Neuron (in vitro differentiated cells): ENCODE data around the gene TMEM185B.
"Not testable (repeated sequence)": the region's sequence is repeated elsewhere in the genome, so short reads cannot be mapped to it uniquely, and the experiment has no call there.

Source experiments
- H2AFZ ChIP-seq: one replicate; pipeline ENCODE4 v1.6.1; 2013; ENCODE audit warnings: low read depth, mild to moderate bottlenecking, inconsistent platforms, low read length, moderate library complexity
- H3K27me3 ChIP-seq: one replicate; pipeline ENCODE4 v1.6.1; 2013; ENCODE audit warnings: low read length; ENCODE audit not compliant: insufficient read depth
- H3K36me3 ChIP-seq: one replicate; pipeline ENCODE4 v1.6.1; 2013; ENCODE audit warnings: low read length; ENCODE audit not compliant: insufficient read depth
- H3K4me1 ChIP-seq: one replicate; pipeline ENCODE4 v1.6.1; 2013; ENCODE audit warnings: low read length; ENCODE audit not compliant: insufficient read depth
- H3K4me3 ChIP-seq: 2 replicates; pipeline ENCODE4 v1.5.1; 2013; ENCODE audit warnings: mild to moderate bottlenecking, low read length, moderate library complexity
- H3K9me3 ChIP-seq: one replicate; pipeline ENCODE4 v1.6.1; 2013; ENCODE audit warnings: low read length

The TMEM185B gene

DNA sequence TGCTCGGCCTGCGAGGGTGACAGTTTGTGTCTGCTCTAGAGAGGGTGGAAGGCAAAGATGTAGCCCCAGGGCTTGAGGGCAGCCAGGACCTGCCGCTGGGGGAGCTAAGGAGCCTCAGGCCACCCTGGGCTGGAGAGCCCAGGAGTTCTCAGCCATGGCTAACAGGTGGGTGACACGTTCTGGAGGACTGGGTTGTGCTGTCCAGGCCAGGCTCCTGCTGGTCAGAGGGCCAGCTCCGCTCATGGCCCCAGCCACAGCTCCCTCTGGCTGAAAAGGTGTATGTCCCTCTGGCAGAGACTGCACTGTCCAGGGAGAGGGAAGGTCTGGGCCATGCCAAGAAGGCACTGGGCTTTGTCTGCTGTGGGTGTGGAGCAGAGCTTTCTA is 19.2 kb downstream of the TMEM185B start:
- Histone ChIP-seq H3K36me3 (no peaks in the 10 kb centered on the region), H3K4me1 (no peaks in the 10 kb centered on the region), H2AFZ (no peak overlapping the region), H3K27me3 (no peaks in the 10 kb centered on the region), H3K4me3 (no peak overlapping the region), H3K9me3 (no peaks in the 10 kb centered on the region)

DNA sequence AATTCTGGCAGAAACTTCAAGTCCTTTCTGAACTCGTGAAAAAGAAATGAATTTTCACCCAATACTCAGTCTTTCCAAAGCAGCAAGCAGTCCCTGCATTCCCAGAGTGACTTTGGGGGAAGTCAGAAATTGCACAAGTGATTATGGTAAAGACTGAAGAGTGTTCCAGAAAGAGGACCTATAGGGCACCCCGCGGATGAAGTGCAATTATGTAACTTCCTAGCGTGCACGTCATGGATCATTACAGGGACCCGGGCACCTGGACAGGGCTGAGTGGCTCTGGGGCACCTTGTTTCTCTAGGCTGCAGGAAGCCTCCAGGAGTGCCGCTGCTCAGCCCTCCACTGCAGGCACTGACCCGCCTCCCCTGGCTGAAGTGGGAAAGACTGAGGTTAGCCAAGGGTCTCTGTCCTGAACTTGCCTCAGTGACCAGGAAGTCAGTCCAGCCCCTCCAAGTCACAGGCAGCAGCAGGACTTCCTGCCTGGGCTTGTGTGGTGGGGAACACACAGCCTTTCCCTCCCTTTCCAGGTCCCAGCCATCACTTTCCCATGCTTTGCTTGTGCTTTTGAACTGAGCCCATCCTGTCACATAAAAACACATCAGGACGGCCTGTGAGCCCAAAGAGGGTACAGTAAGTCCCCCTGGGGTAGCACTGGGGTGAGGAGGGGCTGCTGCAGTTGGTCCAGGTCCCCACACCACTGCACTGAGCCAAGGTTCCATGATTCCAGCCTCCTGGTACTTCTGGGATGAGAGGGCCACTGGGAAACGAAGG is 19.8 kb downstream of the TMEM185B start:
- no peak overlapping the region for H2AFZ ChIP-seq
- H3K4me1 ChIP-seq, result no peaks in the 10 kb centered on the region
- no peaks in the 10 kb centered on the region for H3K9me3 ChIP-seq
- H3K36me3 ChIP-seq, result no peaks in the 10 kb centered on the region
- no peaks in the 10 kb centered on the region for H3K27me3 ChIP-seq
- no peak overlapping the region for H3K4me3 ChIP-seq

DNA sequence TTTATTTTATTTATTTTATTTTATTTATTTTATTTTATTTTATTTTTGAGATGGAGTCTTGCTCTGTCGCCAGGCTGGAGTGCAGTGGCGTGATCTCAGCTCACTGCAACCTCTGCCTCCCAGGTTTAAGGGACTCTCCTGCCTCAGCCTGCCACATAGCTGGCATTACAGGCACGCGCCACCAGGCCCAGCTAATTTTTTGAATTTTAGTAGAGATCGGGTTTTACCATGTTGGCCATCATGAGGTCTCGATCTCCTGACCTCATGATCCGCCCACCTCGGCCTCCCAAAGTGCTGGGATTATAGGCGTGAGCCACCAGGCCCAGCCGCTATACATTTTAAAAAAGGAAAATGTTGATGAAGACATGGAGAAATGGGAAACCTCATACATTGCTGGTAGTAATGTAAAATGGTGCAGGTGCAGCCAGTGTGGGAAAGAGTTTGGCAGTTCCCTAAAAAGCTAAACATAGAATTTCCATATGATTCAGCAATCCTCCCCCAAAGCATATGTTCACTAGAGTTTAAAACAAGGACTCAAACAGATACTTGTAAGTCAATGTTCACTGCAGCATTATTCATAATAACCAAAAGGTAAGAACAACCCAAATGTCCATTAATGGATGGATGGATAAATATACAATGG is 23.3 kb downstream of the TMEM185B start:
- H3K27me3 ChIP-seq, H3K9me3 ChIP-seq, H3K4me1 ChIP-seq, H3K4me3 ChIP-seq, H2AFZ ChIP-seq, H3K36me3 ChIP-seq: not testable (repeated sequence)

- Histone ChIP-seq H3K27me3 (no peaks in the 10 kb centered on the region), H2AFZ (no peak overlapping the region), H3K9me3 (no peaks in the 10 kb centered on the region), H3K36me3 (no peaks in the 10 kb centered on the region), H3K4me3 (no peak overlapping the region), H3K4me1 (no peaks in the 10 kb centered on the region)
Measured at GRCh38 chr2:120195553-120195952, 27.6 kb downstream of the TMEM185B start.

GRCh38 chr2:120192280-120192679 is 30.9 kb downstream of the TMEM185B start:
- Histone ChIP-seq H2AFZ (no peak overlapping the region), H3K9me3 (no peaks in the 10 kb centered on the region), H3K4me1 (no peaks in the 10 kb centered on the region), H3K36me3 (no peaks in the 10 kb centered on the region), H3K4me3 (no peak overlapping the region), H3K27me3 (no peaks in the 10 kb centered on the region)

DNA sequence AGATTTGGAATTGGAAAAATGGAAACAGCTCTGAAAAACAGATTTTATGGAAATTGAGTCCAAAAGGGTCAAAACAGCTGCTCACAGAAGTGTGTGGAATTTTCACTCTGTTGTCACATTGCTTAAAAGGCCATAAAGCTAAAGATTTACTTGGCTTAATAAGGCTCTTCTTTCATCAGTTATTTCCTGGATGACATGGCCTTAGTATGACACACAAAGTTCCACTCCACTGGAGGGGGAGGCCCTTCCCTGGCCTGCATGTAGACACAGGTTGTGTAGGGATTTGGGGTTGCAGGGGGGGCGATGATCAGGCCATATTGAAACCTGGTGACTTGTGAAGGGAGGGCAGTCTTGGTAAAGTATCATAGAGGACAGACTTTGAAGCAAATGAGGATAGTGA is 34.0 kb downstream of the TMEM185B start:
- no peaks in the 10 kb centered on the region for H3K27me3 ChIP-seq
- no peak overlapping the region for H3K4me3 ChIP-seq
- no peak overlapping the region for H2AFZ ChIP-seq
- no peaks in the 10 kb centered on the region for H3K4me1 ChIP-seq
- no peaks in the 10 kb centered on the region for H3K36me3 ChIP-seq
- H3K9me3 ChIP-seq, result no peaks in the 10 kb centered on the region

DNA sequence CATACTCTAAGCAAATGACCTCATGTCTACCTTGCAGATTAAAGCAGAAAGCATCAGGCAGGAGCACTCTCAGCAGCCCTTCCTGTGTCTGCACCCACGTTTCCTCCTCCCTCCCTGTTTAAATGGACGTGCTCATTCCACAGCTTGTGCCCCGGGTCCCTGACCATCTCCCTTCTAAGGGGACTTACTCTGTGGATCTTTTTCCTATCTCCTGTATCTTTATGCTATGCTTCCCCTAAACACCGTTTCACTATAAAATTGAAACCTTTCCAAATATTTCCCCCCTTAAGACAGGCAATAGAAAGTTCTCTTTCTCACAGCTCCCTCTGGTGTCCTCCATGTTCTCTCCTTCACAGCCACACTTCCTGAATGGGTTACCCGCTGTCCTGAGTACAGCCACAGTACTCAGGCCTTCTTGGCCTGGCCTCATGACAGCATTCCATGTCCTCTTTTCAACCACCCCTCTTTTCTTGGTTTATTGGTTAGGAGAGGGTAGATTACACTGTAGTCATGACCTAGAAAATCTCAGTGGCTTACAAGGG is 41.1 kb downstream of the TMEM185B start:
- Histone ChIP-seq H3K9me3 (no peaks in the 10 kb centered on the region), H3K4me1 (no peaks in the 10 kb centered on the region), H2AFZ (no peak overlapping the region), H3K4me3 (no peak overlapping the region), H3K27me3 (no peaks in the 10 kb centered on the region), H3K36me3 (peaks cover 5% of the 10 kb centered on the region)

- Histone ChIP-seq H3K4me3 (no peak overlapping the region), H3K4me1 (no peaks in the 10 kb centered on the region), H3K9me3 (no peaks in the 10 kb centered on the region), H3K27me3 (no peaks in the 10 kb centered on the region), H3K36me3 (peaks cover 11% of the 10 kb centered on the region), H2AFZ (no peak overlapping the region)
Measured at GRCh38 chr2:120180066-120180465, 43.1 kb downstream of the TMEM185B start.

DNA sequence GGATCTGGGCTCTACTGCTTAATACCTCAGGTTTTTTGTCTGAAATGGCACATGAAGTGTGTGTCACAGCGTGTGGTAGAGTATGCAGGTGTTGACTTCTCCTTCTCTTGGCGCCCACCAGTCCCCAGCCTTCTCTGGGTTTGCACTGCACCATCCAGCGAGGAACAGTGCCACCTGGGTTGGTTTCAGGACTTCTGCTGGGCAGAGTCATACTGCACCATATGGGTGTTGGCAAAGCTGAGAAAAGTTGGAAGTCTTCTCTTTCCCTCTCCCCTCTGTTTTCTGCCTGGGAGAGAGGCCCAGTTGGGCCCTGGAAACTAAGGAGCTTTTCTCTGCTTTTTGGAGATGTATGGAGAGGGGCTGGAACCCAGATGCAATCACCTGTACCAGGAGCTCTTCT is 43.8 kb downstream of the TMEM185B start:
- Histone ChIP-seq H3K9me3 (no peaks in the 10 kb centered on the region), H3K36me3 (peaks cover 11% of the 10 kb centered on the region), H3K27me3 (no peaks in the 10 kb centered on the region), H2AFZ (no peak overlapping the region), H3K4me3 (no peak overlapping the region), H3K4me1 (no peaks in the 10 kb centered on the region)

- H3K27me3 ChIP-seq, result no peaks in the 10 kb centered on the region
- H3K36me3 ChIP-seq, result peaks cover 11% of the 10 kb centered on the region
- no peak overlapping the region for H3K4me3 ChIP-seq
- no peak overlapping the region for H2AFZ ChIP-seq
- H3K9me3 ChIP-seq, result no peaks in the 10 kb centered on the region
- H3K4me1 ChIP-seq, result no peaks in the 10 kb centered on the region
Measured at GRCh38 chr2:120177973-120178372, 45.2 kb downstream of the TMEM185B start.

DNA sequence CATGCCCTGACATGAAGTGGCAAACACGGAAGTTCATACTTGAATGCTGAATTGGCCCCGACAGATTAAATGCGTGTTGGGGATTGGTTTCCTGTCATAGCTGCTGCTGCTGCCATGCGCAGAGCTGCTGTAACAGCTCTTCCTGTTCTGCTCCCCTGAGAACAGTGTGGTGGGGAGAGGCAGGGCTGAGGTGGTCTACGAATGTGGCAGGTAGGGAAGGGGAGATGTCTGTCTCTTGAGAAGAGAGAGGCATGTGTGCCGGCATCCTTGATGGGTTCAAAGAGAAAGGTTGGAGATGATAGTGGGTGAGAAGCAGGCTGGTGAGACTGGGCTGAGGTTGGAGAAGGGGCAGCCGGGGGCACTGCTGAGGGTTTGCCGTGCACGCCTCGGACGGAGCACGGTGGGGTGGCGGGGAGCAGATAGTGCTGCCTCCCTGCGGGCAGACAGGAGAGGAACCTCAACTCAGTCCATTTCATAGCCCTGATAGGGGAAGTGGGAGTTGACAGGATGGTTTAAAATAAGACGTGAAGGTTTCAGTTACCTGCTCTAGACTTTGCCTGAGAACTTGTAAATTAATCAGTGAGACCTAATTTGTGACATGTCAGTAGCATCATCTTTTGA is 46.1 kb downstream of the TMEM185B start:
- Histone ChIP-seq H3K4me1 (no peaks in the 10 kb centered on the region), H2AFZ (no peak overlapping the region), H3K36me3 (peaks cover 11% of the 10 kb centered on the region), H3K4me3 (no peak overlapping the region), H3K27me3 (no peaks in the 10 kb centered on the region), H3K9me3 (no peaks in the 10 kb centered on the region)

GRCh38 chr2:120176526-120176925 is 46.7 kb downstream of the TMEM185B start:
- H3K27me3 ChIP-seq, result no peaks in the 10 kb centered on the region
- H3K4me1 ChIP-seq, result no peaks in the 10 kb centered on the region
- no peak overlapping the region for H3K4me3 ChIP-seq
- H3K9me3 ChIP-seq, result no peaks in the 10 kb centered on the region
- no peak overlapping the region for H2AFZ ChIP-seq
- H3K36me3 ChIP-seq, result peaks cover 11% of the 10 kb centered on the region

GRCh38 chr2:120174963-120175581 is 48.1 kb downstream of the TMEM185B start:
- Histone ChIP-seq H3K4me1 (no peaks in the 10 kb centered on the region), H3K9me3 (no peaks in the 10 kb centered on the region), H3K4me3 (no peak overlapping the region), H2AFZ (no peak overlapping the region), H3K36me3 (peaks cover 11% of the 10 kb centered on the region), H3K27me3 (no peaks in the 10 kb centered on the region)
